OCI-LY7 (cell line): ENCODE measurements around the gene PRKAG2. TPM values are rescaled to one million over a fixed set of nuclear protein-coding genes. Genes with fewer than 3 reads are reported as not detected.

Source experiments
- BruUV-seq: library from RNA; stranded (reverse); fragments of 400-500 nt; replicated peaks from 2 replicates; lab custom pipeline; 2021; lab: Mats Ljungman, UMichigan
- CTCF ChIA-PET: fragments of 300-600 bp; sonication (Branson Sonifier 250); formaldehyde crosslinking; loops from one replicate; lab custom pipeline; 2022; ENCODE audit warnings: antibody characterized with exemption; ENCODE audit not compliant: unreplicated experiment; lab: Charles Lee
- POLR2A ChIA-PET: fragments of 300-600 bp; sonication (Branson Sonifier 250); formaldehyde crosslinking; loops from one replicate; lab custom pipeline; 2022; ENCODE audit warnings: antibody characterized with exemption; lab: Charles Lee
- DNase-seq: peaks from one replicate; pipeline ENCODE4 v3.0.0-alpha.2; 2015; ENCODE audit warnings: low spot score
- H2AFZ ChIP-seq: fragments of 200-600 bp; sonication (generic), shearing (Covaris generic); 2 replicates; pipeline ENCODE4 v1.6.1; 2014; ENCODE audit warnings: mild to moderate bottlenecking, antibody characterized with exemption, low read length, moderate library complexity
- H3K27ac ChIP-seq: fragments of 200-600 bp; sonication (generic); 2 replicates; pipeline ENCODE4 v1.5.1; 2014; ENCODE audit warnings: mixed run types, low read depth, mild to moderate bottlenecking, moderate library complexity, low read length, inconsistent platforms; ENCODE audit not compliant: poor library complexity, severe bottlenecking
- H3K36me3 ChIP-seq: fragments of 200-600 bp; sonication (generic); 2 replicates; pipeline ENCODE4 v1.6.1; 2014; ENCODE audit warnings: mild to moderate bottlenecking, antibody characterized with exemption, low read length, moderate library complexity, mixed read lengths; ENCODE audit not compliant: insufficient read depth
- H3K4me1 ChIP-seq: fragments of 200-600 bp; sonication (generic); 2 replicates; pipeline ENCODE4 v1.5.1; 2014; ENCODE audit warnings: mild to moderate bottlenecking, low read length; ENCODE audit not compliant: insufficient read depth, poor library complexity, severe bottlenecking
- H3K4me2 ChIP-seq: fragments of 200-600 bp; sonication (generic); 2 replicates; pipeline ENCODE4 v1.6.1; 2014; ENCODE audit warnings: mild to moderate bottlenecking, low read length
- H3K4me3 ChIP-seq: fragments of 200-600 bp; sonication (generic); 2 replicates; pipeline ENCODE4 v1.5.1; 2014; ENCODE audit warnings: mild to moderate bottlenecking, low read depth, low read length; ENCODE audit not compliant: poor library complexity, severe bottlenecking
- H3K79me2 ChIP-seq: fragments of 200-600 bp; sonication (generic); 2 replicates; pipeline ENCODE4 v1.6.1; 2016; ENCODE audit warnings: low read depth, mild to moderate bottlenecking, low read length, moderate library complexity, mixed read lengths; ENCODE audit not compliant: insufficient read depth
- H3K9me2 ChIP-seq: fragments of 200-600 bp; sonication (generic); 2 replicates; pipeline ENCODE4 v1.6.1; 2016; ENCODE audit warnings: mild to moderate bottlenecking, low read length, mixed read lengths; ENCODE audit not compliant: insufficient read depth
- H3K9me3 ChIP-seq: fragments of 200-600 bp; sonication (generic); 2 replicates; pipeline ENCODE4 v1.6.1; 2014; ENCODE audit warnings: mild to moderate bottlenecking, mixed run types, low read length, mixed read lengths
- H4K20me1 ChIP-seq: fragments of 200-600 bp; sonication (generic); 2 replicates; pipeline ENCODE4 v1.6.1; 2014; ENCODE audit warnings: mild to moderate bottlenecking, antibody characterized with exemption, low read length, moderate library complexity, mixed read lengths; ENCODE audit not compliant: insufficient read depth
- EZH2phosphoT487 ChIP-seq: fragments of 200-600 bp; sonication (generic); IDR thresholded peaks from 2 replicates; pipeline ENCODE4 v1.6.1; 2018; ENCODE audit warnings: low read depth, borderline replicate concordance, mild to moderate bottlenecking, mixed run types, antibody characterized with exemption, low read length, moderate library complexity, mixed read lengths
- intact Hi-C: fragments of 100-400 bp; cut with micrococcal nuclease; formaldehyde crosslinking; loops from one replicate; pipeline ENCODE4 v1.10.0; 2022; ENCODE audit not compliant: unreplicated experiment
- total RNA-seq, 2 experiments: library from RNA; depleted of rRNA in 1 of 2; stranded (reverse); fragments of >200 nt in 1 of 2; shearing (Covaris generic) in 1 of 2; gene quantifications; 2 replicates each; pipeline ENCODE4 v1.2.3, GENCODE V29; 2014 to 2022
- TF ChIP-seq, protein P1 (sequence below): fragments of 200-600 bp; sonication (generic); conservative IDR thresholded peaks from 2 replicates; pipeline ENCODE4 v1.5.1; 2014; ENCODE audit warnings: mild to moderate bottlenecking, antibody characterized with exemption, low read length, moderate library complexity, mixed read lengths

Gene PRKAG2
- total RNA-seq, 2 experiments from 2014 or later, result 1.2 to 5.1 TPM

DNA sequence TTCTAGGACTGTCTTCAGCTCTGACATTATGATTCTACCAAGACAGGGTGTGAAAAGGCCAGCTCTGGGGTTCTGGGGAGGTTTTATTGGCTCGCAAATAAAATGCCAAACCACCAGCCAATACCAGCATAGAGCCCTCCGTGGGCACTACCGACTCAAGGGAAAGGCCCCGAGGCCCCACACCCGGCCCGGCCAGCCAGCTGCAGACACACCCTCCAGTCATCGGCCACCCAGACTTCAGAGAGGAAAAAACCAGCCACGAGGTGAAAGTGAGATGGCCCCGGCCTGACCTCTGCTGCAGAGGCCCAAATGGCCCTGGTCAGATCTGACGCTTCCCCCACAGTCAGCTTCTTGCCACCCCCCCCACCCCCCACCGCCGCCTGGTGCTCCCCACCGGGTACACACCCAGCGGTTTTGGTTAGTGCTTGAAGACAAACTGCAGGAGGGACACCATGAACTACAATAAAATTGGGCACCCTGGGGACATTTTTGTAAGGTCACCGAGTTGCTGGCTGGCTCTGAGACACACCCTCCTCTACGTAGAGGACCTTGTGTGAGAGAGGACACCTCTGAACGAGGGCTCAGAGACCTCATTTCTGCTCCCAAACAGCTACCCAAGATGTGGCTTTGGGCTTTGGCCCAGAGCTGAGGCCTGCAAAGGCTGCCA lies 79.9 kb downstream of the PRKAG2 start:
- DNase-seq, result no peak
- Histone ChIP-seq H3K4me3 (no peak overlapping the region), H2AFZ (no peak overlapping the region), H3K36me3 (no peaks in the 10 kb centered on the region), H4K20me1 (no peaks in the 10 kb centered on the region), H3K4me1 (no peaks in the 10 kb centered on the region), H3K27ac (no peak overlapping the region), H3K9me3 (no peaks in the 10 kb centered on the region), H3K79me2 (no peaks in the 10 kb centered on the region), H3K4me2 (no peak overlapping the region), H3K9me2 (no peaks in the 10 kb centered on the region)
- ChIA-PET CTCF (no interaction called here), POLR2A (no interaction called here)
- BruUV-seq, result no TSS peak
- TF ChIP-seq, protein P1, sequence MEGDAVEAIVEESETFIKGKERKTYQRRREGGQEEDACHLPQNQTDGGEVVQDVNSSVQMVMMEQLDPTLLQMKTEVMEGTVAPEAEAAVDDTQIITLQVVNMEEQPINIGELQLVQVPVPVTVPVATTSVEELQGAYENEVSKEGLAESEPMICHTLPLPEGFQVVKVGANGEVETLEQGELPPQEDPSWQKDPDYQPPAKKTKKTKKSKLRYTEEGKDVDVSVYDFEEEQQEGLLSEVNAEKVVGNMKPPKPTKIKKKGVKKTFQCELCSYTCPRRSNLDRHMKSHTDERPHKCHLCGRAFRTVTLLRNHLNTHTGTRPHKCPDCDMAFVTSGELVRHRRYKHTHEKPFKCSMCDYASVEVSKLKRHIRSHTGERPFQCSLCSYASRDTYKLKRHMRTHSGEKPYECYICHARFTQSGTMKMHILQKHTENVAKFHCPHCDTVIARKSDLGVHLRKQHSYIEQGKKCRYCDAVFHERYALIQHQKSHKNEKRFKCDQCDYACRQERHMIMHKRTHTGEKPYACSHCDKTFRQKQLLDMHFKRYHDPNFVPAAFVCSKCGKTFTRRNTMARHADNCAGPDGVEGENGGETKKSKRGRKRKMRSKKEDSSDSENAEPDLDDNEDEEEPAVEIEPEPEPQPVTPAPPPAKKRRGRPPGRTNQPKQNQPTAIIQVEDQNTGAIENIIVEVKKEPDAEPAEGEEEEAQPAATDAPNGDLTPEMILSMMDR, result no peak
- TF ChIP-seq EZH2phosphoT487, result no peak
- intact Hi-C loops, result no loop called here

DNA sequence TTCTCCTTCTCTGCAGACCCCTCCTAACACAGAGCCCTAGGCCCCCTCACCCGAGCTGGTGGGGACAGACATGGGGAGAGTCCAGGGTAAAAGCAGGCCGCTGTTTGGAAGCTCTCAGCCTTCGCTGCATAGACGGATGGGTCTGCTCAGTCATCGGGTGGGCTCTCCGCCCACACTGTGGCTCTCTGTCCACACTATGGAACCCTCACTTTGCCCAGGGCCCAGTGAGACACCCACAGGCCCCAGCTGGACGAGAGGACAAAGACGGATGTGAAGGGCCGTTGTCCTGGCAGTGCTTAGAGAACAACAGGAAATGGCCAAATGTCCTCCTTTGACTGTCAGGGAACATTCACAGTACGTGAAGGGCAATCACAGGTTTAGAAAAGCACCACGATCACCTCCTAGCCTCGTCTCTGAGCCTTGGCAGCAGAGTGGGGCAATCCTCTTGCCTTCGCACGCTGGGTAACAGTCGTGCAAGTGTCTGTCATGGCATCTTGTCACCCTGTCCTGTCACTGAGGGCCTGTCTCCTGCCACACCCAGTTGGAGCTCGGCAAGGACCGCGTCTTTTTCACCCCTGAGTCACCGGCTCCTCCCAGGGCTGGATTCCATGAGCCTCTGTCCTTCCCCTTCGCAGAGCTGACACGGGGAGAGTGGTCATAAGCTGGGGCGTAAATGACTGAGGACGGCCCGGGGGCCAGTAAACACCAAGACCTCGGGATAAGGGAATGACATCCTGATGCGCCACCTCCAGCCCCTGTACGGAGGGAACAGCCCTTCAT lies 80.6 kb downstream of the PRKAG2 start:
- intact Hi-C loops, result no loop called here
- H3K36me3 ChIP-seq, result no peaks in the 10 kb centered on the region
- no peak for DNase-seq
- H2AFZ ChIP-seq, result no peak overlapping the region
- no peak for TF ChIP-seq EZH2phosphoT487
- TF ChIP-seq, protein P1, result no peak
- no peak overlapping the region for H3K4me2 ChIP-seq
- H3K9me2 ChIP-seq, result no peaks in the 10 kb centered on the region
- no peaks in the 10 kb centered on the region for H3K9me3 ChIP-seq
- H3K27ac ChIP-seq, result no peak overlapping the region
- no peaks in the 10 kb centered on the region for H3K4me1 ChIP-seq
- CTCF ChIA-PET, result no interaction called here
- POLR2A ChIA-PET, result no interaction called here
- H3K4me3 ChIP-seq, result no peak overlapping the region
- no peaks in the 10 kb centered on the region for H3K79me2 ChIP-seq
- no TSS peak for BruUV-seq
- H4K20me1 ChIP-seq, result no peaks in the 10 kb centered on the region
